Iris pigment epithelial cell (primary cell): Measurements from ENCODE around the gene OR8A1.
A peak's percentile ranks its signal among the peaks of the same experiment; 100 is the strongest.

ENCODE experiments used
- DNase-seq: peaks from one replicate; pipeline ENCODE4 v3.0.0-alpha.2; 2011; ENCODE audit warnings: low read depth

OR8A1 gene

DNA sequence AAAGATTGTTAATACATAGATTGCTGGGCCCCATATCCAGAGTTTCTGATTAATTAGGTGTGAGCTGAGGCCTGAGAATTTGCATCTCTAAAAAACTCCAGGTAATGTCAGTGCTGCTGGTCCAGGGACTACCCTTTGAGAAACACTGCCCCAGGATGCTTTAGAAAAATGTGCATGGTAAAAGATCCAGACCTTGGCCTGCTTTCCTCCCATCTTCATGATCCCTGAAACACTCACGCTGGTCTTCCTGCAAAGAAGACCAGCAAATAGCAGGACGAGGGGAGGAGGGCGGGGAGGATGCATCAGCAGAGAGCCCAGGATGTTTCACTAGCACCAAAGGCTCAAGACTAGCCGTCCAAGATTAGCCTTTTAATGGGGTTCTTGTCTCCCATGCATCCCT is at the start of gene OR8A1:
OR8A1 (plus strand) TSS at position 301 of the 400 bp plus-strand sequence. CDS start 123 bp downstream, outside the sequence.
- DNase-seq: no peak

DNA sequence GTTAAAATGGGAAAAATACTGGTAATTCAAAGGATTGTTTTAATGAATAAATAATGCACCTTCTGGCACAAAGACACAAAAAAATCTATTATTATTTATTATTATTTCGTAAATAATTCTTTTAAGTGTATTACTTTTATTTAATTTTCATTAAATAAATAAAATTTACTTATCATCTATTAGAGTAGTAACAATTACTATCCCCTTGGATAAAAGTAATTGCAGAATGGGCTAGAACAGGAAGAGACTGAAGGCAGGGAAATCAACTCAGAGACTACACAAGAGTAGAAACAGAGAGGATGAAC is 49.3 kb upstream of the OR8A1 start:
- DNase-seq: no peak

DNA sequence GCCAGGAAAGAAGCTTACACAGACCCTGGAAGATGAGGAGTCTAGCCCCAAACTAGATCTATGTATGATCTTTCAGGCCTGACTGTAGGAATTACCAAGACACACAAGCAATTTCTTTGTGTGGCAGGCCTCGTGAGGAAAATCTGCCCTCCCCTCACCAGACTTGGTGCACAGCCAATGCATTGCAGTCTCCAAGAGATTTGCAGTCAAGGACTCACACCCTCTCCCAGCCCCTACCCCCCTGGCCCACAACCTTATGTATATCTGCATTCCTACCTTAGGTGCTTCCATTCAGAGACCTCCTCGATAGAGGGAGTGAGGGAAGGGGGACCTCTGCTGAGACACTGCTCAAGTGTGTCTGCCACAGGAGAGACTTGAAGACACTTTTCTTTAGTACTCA is 36.2 kb upstream of the OR8A1 start:
- DNase-seq: no peak

DNA sequence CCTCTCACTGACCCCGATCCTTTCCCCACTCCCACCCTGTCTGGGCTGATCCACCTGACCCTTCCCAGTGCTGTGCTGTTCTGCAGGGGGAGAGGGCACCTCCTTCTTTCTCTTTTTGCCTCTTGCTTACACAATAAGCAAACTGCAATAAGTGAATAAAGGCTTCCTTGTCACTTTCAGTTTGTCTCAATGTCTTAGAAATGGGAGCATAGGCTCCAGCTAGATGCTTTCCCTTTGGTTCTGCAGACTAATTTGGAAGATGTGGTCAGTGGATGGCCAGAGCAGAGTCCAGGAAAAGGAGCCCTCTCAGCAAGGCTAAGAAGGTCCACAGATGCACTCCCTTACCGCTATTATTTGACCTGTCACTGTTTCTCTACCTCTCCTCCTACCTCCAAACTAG is 35.7 kb upstream of the OR8A1 start:
- DNase-seq: no peak

DNA sequence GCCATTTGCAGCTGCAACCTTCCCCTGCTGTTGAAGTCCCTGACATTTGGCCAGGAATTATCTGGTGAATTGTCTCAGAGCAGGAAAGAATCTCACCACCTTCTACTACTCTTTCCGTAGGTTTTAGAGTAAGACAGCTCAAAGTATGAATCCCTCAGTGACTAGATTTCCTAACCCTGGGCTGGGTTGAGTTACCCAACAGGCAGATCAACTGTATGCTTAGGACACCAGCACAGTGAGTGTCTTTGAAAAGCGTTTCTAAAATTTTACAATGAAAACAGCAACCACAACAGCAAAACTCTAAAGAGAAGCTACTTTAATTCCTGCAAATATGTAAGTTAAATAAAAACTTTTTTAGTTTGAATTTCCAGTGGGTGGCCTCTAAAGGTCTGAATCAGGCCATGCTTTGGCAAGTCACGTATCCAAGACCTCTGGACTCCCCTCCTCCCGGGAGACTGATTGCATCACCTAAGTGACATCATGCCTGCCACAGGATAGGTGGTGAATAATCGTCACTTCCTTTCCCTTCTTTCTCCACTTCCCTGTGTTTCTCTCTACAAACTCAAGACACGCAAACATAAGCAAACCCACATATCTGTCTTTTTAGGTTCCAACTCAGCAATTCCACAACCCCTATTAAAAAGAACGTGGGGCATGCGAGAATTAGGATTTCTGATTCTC is 34.1 kb upstream of the OR8A1 start:
- peak; percentile 55 for DNase-seq

DNA sequence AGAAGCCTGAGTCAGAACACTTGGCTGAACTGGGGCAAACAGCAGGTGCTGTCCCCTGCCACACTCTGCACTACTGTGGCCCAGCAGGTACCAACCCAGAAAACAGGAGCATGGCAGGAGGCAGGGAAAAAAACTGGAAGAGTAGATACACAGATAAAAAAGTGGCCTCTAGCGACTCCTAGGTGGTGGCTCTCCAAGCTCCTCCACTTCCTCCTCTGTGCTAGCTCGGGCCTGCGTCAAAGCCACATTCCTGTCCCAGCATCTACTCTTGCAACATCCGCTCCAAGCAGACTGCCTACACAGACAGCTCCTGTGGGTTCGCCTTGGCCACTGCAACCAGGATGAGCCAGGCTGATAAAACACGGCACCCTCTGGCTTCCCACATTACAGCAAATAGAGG is 33.3 kb upstream of the OR8A1 start:
- DNase-seq: peak; percentile 96

DNA sequence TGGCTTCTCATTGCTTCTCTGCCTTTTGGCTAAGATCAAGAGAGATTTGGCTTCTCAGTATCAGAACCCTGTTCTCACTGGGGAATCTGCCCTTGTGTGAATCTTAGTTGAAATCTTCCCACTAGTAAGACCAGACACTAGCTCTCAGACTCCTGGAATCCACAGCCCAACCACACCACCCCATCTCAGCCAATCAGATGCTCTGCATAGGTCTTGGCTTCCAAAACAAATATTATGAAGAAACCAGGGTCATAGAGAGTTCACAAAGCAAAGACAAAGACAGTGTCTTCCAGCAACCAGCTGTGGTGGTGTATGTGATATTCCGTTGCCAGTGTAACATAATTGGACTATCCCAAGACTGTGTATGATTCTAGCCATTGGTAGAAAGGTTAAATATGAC is 31.8 kb upstream of the OR8A1 start:
- peak; percentile 98 for DNase-seq

DNA sequence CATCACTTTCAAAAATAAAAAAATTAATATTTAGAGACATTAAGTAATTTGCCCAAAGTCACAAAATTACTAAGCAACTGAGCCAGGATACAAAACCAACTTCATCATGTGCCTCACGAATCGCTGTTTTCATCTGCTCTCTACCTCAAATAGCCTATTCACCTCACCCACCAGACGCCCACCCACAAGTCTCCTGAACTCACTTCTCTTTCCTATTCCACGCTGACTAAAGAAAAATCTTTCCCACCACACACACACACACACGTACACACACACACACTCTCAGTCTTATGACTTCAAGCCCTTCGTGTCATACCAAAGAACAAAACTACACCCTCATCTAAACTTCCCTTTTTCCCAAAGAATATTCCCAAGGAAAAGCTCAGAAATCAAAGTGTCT is 28.6 kb upstream of the OR8A1 start:
- DNase-seq: no peak

DNA sequence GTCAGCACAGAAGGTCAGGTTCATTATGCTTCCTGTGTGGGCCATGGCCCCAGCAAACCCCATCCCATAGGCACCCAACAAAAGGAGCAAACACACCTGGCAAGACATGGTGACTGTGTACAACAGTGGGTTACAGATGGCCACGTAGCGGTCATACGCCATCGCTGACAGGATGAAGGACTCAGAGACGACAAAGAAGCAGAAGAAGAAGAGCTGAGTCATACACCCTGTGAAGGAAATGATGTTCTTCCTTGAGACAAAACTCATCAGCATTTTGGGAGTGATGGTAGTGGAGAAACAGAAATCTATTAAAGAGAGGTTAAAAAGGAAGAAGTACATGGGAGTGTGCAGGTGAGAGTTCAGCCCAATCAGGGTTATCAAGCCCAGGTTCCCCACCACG is 26.7 kb upstream of the OR8A1 start:
- DNase-seq: no peak

DNA sequence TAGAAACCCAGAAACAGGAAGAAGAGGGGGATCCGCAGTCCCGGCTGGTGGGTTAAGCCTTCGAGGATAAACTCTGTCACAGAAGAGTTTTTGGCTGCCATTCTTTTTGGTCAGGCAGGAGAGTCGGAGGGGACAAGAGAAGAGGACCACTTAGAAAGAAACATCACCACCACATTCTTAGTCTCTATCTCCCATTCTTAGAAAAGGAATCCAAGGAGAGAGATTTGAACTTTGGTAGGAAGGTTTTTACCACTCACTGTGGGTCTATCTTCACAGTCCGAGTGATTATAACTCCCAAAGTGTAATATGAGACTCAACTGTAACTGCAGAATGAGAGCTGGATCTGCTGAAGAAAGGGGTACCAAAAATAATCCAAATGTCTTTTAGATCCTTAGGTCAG is 26.2 kb upstream of the OR8A1 start, which contains the start of gene OR8B12:
OR8B12 (minus strand) TSS at position 101 of the 400 bp plus-strand sequence; CDS start at position 101, 0 bp downstream.
- DNase-seq: no peak

DNA sequence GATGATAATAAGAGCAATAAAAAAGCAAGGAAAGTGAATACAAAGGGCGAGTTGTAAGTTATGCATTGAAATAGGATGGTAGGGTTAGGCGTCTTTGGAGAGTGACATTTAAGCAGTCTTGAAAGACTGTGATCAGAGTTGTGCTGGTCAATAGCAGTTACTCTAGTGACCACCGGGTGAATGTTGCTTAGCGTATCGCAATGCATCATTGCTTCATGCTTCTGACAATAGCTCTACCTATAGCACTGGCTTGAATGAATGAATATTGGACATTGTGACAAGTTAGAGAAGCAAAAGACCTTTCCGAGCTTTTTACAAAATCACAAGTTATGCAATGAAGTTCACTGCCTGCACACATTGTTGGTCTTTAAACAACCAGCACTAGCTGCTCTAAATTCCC is 18.6 kb upstream of the OR8A1 start:
- DNase-seq: no peak

DNA sequence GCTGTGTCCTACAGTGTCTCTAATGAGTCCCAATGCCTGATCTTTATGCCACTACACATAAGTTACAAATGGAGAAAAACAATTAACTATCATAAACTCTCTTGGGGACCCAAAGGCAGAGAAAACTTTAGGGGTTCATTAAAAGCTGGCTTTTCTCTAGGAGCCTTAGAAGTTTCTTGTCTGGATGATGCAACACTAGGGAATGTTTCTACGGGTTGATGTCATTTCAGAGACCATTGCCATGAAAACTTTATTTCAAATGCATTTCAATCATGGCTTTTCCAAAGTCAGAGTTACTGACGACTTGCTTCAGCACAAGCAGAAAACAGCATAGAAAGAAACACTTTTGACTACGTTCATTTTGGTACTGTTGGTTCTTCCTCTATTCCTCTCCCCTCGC is 17.8 kb upstream of the OR8A1 start:
- no peak for DNase-seq

DNA sequence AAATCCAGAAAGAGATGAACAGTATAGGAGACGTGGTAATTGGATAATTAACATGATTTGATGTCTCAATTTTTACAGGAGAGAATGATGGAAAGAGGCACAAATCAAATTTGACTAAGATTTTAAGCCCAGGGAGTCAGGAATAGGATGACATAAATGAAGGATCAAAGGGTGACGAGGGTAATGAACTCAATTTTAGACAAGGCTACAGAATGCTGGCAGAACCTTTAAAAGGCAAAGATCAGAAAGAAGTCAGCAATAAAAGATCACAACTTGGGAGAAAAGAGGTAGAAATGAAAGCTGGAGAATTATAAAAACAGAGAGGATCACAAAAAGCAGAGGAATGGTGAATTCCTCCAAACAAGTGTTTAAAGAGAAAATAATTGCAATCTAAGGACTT is 13.0 kb upstream of the OR8A1 start:
- no peak for DNase-seq

DNA sequence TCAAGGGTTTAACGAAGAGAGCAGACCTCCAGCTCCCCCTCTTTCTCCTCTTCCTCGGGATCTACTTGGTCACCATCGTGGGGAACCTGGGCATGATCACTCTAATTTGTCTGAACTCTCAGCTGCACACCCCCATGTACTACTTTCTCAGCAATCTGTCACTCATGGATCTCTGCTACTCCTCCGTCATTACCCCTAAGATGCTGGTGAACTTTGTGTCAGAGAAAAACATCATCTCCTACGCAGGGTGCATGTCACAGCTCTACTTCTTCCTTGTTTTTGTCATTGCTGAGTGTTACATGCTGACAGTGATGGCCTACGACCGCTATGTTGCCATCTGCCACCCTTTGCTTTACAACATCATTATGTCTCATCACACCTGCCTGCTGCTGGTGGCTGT is 363 bp downstream of the OR8A1 start:
- DNase-seq: no peak

DNA sequence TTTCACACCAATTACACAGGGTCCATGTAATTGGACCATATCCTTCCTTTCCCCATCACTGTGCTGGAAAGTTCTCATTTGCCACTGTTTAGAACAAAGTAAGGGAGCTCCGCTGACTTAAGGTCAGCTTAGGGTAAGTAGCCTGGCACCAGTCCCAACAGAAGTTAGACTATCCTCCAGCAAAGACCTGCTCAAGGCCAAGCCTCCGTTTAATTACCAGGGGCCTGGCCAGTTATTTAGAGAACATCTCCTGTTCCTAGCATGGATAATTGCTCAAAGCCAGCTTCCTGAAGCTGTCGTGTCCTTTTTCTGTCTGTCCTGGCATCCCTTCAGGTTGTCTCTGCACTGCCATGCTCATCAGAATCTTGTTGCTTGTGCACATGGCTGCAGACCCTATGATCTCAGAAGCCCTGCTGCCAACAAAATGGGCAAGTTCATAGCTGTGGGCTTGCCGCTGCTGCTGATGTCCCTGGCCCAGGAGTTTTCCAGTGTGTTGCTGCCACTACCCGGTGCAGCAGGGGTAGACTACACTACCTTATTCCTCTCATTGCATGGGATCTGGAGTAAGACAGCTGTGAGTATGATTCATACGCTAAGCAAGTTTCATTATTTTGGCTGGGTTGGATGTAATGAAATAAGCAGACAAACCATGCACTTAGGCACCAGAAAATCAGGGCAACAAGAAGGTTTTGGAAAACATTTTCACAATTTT is 8.1 kb downstream of the OR8A1 start:
- no peak for DNase-seq

DNA sequence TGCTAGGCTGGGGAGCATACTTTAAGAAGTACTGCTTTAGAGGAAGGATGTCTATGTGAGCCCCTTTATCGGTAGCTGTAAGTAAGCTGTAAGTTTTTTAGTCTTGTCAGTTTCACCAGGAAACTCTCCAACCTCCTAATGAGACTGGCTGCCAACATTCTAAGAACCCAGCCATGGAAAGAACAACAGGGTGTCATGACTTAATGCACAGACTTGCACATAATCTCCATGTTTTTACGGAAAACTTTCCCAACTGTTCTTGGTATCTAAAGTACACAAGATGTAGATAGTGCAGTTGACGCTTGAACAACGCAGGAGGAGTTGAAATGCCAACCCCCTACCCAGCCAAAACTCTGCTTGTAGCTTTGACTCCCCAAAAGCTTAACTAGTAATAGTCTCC is 9.0 kb downstream of the OR8A1 start:
- no peak for DNase-seq

DNA sequence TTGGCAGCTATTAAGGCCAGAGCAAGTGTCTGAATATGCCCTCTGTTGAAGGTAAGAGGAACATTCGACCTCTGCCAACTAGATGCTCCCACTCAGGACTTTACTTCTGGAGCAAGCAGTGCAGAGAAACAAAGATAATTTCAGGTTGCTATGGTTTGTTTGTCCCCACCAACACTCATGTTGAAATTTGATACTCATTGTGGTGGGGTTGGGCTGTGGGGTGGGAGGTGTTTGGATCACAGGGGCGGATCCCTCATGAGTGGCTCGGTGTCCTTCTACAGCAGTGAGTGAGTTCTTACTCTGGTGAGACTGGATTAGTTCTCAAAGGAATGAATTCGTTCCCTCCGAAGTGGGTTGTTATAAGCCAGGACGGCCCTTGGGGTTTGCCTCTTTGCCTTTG is 12.0 kb downstream of the OR8A1 start:
- no peak for DNase-seq

DNA sequence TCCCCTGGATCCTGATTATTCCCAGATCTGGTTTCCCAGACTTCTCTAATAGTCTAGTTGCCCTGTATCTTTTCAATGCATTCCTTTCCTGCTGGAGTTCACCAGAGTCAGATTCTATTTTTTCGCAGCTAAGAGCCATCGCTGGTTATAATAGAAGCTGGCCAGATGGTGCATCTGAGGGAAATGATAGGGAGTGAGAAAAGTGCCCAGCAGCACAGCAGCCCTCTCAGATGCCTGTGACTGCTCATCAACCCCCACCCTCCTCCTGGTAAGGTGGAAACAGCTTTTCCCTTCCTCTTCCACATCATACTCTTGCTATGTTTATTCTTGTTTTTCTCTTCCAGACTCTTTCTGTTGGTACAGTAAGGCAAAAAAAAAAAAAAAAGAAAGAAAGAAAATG is 12.8 kb downstream of the OR8A1 start:
- no peak for DNase-seq

DNA sequence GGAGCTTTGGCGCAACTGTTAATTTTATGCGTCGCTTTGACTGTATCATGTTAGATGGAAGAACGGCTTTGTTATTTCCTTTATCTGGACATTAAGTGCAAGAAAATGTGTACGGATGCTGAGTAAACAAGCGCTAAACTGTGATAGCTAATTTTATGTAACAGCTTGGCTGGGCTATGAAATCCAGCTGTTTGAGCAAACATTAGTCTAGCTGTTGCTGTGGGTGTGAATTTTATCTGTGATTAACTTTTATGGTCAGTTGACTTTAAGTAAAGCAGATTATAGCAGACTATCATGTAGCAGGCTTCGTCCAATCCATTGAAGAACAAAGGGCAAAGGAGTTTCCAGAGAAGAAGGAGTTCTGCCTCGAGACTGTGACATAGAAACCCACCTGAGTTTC is 14.0 kb downstream of the OR8A1 start:
- no peak for DNase-seq

DNA sequence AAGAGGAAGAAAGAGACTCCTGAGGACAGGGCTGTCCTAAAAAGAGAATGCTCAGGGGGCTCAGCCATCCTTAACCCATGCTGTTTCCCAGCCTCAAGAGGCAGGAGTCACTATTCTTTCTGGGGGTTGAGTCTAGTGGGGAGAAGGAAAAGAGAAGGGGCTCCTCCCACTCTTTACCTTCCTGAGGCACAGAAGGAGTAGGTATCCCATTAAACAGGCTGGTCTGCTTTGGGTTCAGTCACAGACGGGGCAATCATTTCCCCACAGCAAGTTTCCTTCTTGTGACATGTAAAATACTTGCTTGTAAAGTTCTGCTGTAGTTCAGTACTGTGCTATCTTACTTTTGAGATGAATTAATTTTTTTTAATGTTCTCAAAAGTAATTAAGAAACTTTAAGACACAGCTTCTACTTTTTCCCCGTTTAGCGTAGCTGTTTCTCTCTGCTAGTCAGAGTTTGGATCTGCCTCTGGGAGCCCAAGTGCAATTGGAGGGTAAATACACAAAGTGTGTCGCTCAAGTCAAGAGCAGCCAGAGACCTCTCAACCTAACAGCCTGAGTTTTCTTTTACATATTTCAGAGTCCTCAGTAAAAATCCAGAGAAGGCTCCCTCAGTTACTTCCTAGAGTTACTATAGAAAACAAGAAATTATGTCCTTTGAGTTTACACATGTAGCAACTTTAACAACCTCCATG is 15.0 kb downstream of the OR8A1 start:
- DNase-seq: no peak

DNA sequence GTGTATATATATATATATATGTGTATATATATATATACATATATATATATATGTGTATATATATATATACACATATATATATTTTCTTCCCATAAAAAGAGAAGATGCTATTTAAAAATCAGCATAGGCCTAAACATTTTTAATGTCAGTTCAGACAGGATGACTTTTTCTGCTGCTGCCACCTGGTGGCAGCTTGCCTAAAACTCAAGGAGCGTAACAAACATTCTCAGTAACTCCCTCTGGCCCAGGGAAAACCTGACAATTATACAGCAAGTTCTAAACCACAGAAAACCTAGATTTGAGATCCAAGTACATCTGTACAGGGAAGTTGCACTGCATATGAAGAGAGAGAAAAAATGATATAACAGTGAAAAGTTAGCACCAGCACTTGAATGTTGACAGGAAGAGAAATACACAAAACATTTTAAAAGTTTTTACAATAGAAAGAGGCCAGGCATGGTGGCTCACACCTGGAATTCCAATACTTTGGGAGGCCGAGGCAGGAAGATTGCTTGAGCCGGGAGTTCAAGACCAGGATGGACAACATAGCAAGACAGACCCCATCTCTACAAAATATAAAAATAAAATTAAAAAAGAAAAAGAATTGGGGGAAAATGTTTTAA is 16.6 kb downstream of the OR8A1 start:
- DNase-seq: peak; percentile 67

DNA sequence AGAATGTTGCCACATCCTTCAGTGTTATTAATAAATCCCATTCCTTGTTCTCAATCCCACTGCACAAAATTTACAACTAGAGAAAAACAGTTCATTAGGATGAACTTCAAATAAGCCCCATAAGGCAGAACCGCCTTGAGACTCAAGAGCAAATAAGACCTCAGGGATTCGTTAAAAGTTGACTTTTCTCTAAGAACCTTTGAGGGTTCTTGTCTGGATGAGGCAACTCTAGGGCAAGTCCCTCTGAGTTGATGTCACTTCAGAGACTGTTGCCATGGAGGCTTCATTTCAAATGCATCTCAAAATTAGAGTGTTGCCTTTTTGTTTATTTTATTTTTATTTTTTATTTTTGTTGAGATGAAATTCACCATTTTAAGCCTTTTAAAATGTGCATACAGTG is 21.6 kb downstream of the OR8A1 start:
- DNase-seq: no peak

DNA sequence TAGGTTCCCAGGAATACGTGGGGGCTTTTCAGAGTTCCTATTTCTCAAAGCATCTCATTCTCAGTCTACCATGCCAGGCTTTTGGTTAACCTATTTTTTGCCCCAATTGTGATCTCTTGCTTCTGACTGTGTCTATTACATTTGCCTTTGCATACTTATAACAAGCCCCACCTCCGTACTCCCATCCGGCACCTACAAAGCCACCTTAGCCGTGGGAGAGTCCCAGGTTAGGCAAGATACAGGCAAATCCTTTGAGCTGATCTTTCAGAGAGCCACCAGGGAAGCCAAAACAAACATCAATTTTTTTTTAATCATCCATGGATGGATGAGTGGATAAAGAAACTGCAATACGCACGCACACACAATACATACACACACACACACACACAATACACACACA is 22.8 kb downstream of the OR8A1 start:
- DNase-seq: no peak
